ENCODE measurements around the gene CCBE1. TPM values are rescaled to one million over a fixed set of nuclear protein-coding genes. Genes with fewer than 3 reads are reported as not detected.

Gene CCBE1
- total and polyA plus RNA-seq, 9 of the 15 experiments (the other 6 are each of a cell fraction or from before 2014, with no cell fraction given): 0.20 TPM; not detected in 8

GRCh38 chr18:59451963-59452362 lies 245.3 kb downstream of the CCBE1 start:
- intact Hi-C loops (cut with micrococcal nuclease): no loop called here
- POLR2A ChIA-PET: no interaction called here
- in situ Hi-C loops (cut with MboI): loop anchor here (10.0 kb wide), 1 partner anchor 373 kb away; no protein-coding TSS in a partner anchor

GRCh38 chr18:59451073-59451472 lies 246.2 kb downstream of the CCBE1 start:
- no peaks in the 10 kb centered on the region for H3K9me3 ChIP-seq (replicated peaks; ENCODE audit: control insufficient read depth, insufficient read depth, low read depth, low read length)
- FAIRE-seq: no peak
- H2AFZ ChIP-seq (ENCODE audit: low read depth, low read length): no peak overlapping the region
- no peak overlapping the region for H3K9ac ChIP-seq (ENCODE audit: insufficient read depth in 1 of 2, low read depth in 2 of 2, low read length in 2 of 2)
- H3K36me3 ChIP-seq (ENCODE audit: control insufficient read depth, insufficient read depth, low read length): no peaks in the 10 kb centered on the region
- H4K20me1 ChIP-seq (replicated peaks; ENCODE audit: control insufficient read depth, insufficient read depth, low read length): no peaks in the 10 kb centered on the region
- 0% methylated on average over 4 of the region's 6 CpGs for WGBS (ENCODE audit: insufficient coverage, low coverage, missing lambda C conversion rate)
- no peak overlapping the region for H3K4me3 ChIP-seq
- POLR2A ChIA-PET: no interaction called here
- in situ Hi-C loops (cut with MboI): loop anchor here (10.0 kb wide), 1 partner anchor 374 kb away; no protein-coding TSS in a partner anchor
- H3K4me2 ChIP-seq (ENCODE audit: insufficient read depth, low read length): no peak overlapping the region
- intact Hi-C loops (cut with micrococcal nuclease): no loop called here
- H3K79me2 ChIP-seq (ENCODE audit: control insufficient read depth, insufficient read depth, low read length): no peaks in the 10 kb centered on the region
- ATAC-seq: no peak
- DNase-seq (ENCODE audit: extremely low read depth in 1 of 4, low spot score in 3 of 4): no peak
- H3K9me1 ChIP-seq (ENCODE audit: control insufficient read depth, insufficient read depth, low read length): no peaks in the 10 kb centered on the region
- H3K27ac ChIP-seq (ENCODE audit: extremely low read depth, low read depth, low read length): no peak overlapping the region
- BruUV-seq (replicated peaks): no TSS peak
- H3K27me3 ChIP-seq (ENCODE audit: control insufficient read depth in 2 of 2, insufficient read depth in 2 of 2, low read length in 2 of 2): peaks cover 0 to 13% of the 10 kb centered on the region in 2 experiments; a peak in 2 of 5 replicates
- CTCF ChIA-PET (ENCODE audit: low intra/inter-chr PET ratio): no interaction called here
- no peaks in the 10 kb centered on the region for H3K4me1 ChIP-seq (replicated peaks in 1 of 2; ENCODE audit: control insufficient read depth in 2 of 2, insufficient read depth in 2 of 2, low read length in 2 of 2)
- TF ChIP-seq MECOM (CRISPR knock-in tag; IDR thresholded peaks at IDR 0.05): no peak
- TF ChIP-seq ZNF830 (CRISPR knock-in tag; IDR thresholded peaks at IDR 0.05): no peak
- no peak for TF ChIP-seq HEY1 (CRISPR knock-in tag; IDR thresholded peaks at IDR 0.05; ENCODE audit: borderline replicate concordance)
- no peak for TF ChIP-seq SMARCC2 (IDR thresholded peaks at IDR 0.05; ENCODE audit: low read depth)
- no peak for TF ChIP-seq MTF1 (CRISPR knock-in tag; IDR thresholded peaks at IDR 0.05; ENCODE audit: borderline replicate concordance)
- TF ChIP-seq, protein P1, sequence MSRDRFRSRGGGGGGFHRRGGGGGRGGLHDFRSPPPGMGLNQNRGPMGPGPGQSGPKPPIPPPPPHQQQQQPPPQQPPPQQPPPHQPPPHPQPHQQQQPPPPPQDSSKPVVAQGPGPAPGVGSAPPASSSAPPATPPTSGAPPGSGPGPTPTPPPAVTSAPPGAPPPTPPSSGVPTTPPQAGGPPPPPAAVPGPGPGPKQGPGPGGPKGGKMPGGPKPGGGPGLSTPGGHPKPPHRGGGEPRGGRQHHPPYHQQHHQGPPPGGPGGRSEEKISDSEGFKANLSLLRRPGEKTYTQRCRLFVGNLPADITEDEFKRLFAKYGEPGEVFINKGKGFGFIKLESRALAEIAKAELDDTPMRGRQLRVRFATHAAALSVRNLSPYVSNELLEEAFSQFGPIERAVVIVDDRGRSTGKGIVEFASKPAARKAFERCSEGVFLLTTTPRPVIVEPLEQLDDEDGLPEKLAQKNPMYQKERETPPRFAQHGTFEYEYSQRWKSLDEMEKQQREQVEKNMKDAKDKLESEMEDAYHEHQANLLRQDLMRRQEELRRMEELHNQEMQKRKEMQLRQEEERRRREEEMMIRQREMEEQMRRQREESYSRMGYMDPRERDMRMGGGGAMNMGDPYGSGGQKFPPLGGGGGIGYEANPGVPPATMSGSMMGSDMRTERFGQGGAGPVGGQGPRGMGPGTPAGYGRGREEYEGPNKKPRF (IDR thresholded peaks at IDR 0.05; ENCODE audit: low read depth, low read length): no peak
- TF ChIP-seq EWSR1 (IDR thresholded peaks at IDR 0.05; ENCODE audit: borderline replicate concordance, low read depth, partially characterized antibody): no peak
- TF ChIP-seq NFXL1 (CRISPR knock-in tag; IDR thresholded peaks at IDR 0.05): no peak
- no peak for TF ChIP-seq ZNF586 (CRISPR knock-in tag; conservative IDR thresholded peaks at IDR 0.05)
- TF ChIP-seq ETV1 (tag; conservative IDR thresholded peaks at IDR 0.05; ENCODE audit: low read depth): no peak

More at GRCh38 chr18:59451963-59452362, 245.3 kb downstream of the CCBE1 start:
- 4% methylated on average over 6 of the region's 6 CpGs for WGBS (ENCODE audit: insufficient coverage, low coverage, missing lambda C conversion rate)
- Histone ChIP-seq H3K4me1 (replicated peaks in 1 of 2; ENCODE audit: control insufficient read depth in 2 of 2, insufficient read depth in 2 of 2, low read length in 2 of 2) (no peaks in the 10 kb centered on the region), H3K9me1 (ENCODE audit: control insufficient read depth, insufficient read depth, low read length) (no peaks in the 10 kb centered on the region), H4K20me1 (replicated peaks; ENCODE audit: control insufficient read depth, insufficient read depth, low read length) (no peaks in the 10 kb centered on the region), H3K27me3 (ENCODE audit: control insufficient read depth in 2 of 2, insufficient read depth in 2 of 2, low read length in 2 of 2) (peaks cover 0 to 13% of the 10 kb centered on the region in 2 experiments; a peak in 2 of 5 replicates), H3K27ac (ENCODE audit: extremely low read depth, low read depth, low read length) (no peak overlapping the region), H3K4me2 (ENCODE audit: insufficient read depth, low read length) (no peak overlapping the region), H2AFZ (ENCODE audit: low read depth, low read length) (no peak overlapping the region), H3K4me3 (no peak overlapping the region), H3K9me3 (replicated peaks; ENCODE audit: control insufficient read depth, insufficient read depth, low read depth, low read length) (no peaks in the 10 kb centered on the region), H3K9ac (ENCODE audit: insufficient read depth in 1 of 2, low read depth in 2 of 2, low read length in 2 of 2) (no peak overlapping the region), H3K79me2 (ENCODE audit: control insufficient read depth, insufficient read depth, low read length) (no peaks in the 10 kb centered on the region), H3K36me3 (ENCODE audit: control insufficient read depth, insufficient read depth, low read length) (no peaks in the 10 kb centered on the region)
- DNase-seq (ENCODE audit: extremely low read depth in 1 of 4, low spot score in 3 of 4): no peak
- TF ChIP-seq KDM4B (IDR thresholded peaks at IDR 0.05; ENCODE audit: borderline replicate concordance in 2 of 2, low read depth in 1 of 2) (no peak), CXXC5 (CRISPR knock-in tag; IDR thresholded peaks at IDR 0.05) (no peak), EP400 (IDR thresholded peaks at IDR 0.05) (no peak), KDM5B (IDR thresholded peaks at IDR 0.05; ENCODE audit: insufficient replicate concordance, low read depth, low read length) (no peak), TCF7 (IDR thresholded peaks at IDR 0.05; ENCODE audit: borderline replicate concordance) (no peak), NR1H2 (CRISPR knock-in tag; IDR thresholded peaks at IDR 0.05) (no peak), POLR2H (tag; IDR thresholded peaks at IDR 0.05; ENCODE audit: low read depth) (no peak), ZNF778 (CRISPR knock-in tag; IDR thresholded peaks at IDR 0.05) (no peak), FUS (optimal IDR thresholded peaks at IDR 0.05; ENCODE audit: low read depth, low read length) (no peak), ETV1 (tag; conservative IDR thresholded peaks at IDR 0.05; ENCODE audit: low read depth) (no peak), ZNF717 (CRISPR knock-in tag; IDR thresholded peaks at IDR 0.05) (no peak), RCOR1 (IDR thresholded peaks at IDR 0.05; ENCODE audit: borderline replicate concordance in 1 of 2, low read depth in 2 of 2, low read length in 2 of 2) (no peak), MAFK (IDR thresholded peaks at IDR 0.05; ENCODE audit: low read length) (no peak), CBX5 (IDR thresholded peaks at IDR 0.05; ENCODE audit: borderline replicate concordance, low read depth) (no peak), SMARCE1 (IDR thresholded peaks at IDR 0.05) (no peak)
- CTCF ChIA-PET (ENCODE audit: low intra/inter-chr PET ratio): no interaction called here
- ATAC-seq: no peak
- FAIRE-seq: no peak
- no TSS peak for BruUV-seq (replicated peaks)
